Fibroblast of the aortic adventitia (primary cell): ENCODE results near the gene GATAD2A. TPM values are rescaled to one million over a fixed set of nuclear protein-coding genes. Genes with fewer than 3 reads are reported as not detected.

ENCODE experiments used
- DNase-seq: peaks from one replicate; pipeline ENCODE4 v3.0.0-alpha.2; 2010; ENCODE audit warnings: low read depth
- H3K4me3 ChIP-seq: 2 replicates; pipeline ENCODE4 v1.5.1; 2011; ENCODE audit warnings: low read depth, mild to moderate bottlenecking, control low read depth, low read length, moderate library complexity
- CTCF ChIP-seq: IDR thresholded peaks from 2 replicates; pipeline ENCODE4 v1.5.1; 2011; ENCODE audit warnings: mild to moderate bottlenecking, low read length, control low read depth, inconsistent platforms; ENCODE audit not compliant: insufficient read depth
- total RNA-seq: library from RNA; depleted of rRNA; stranded (reverse); fragments of >200 nt; gene quantifications from 2 replicates; pipeline ENCODE4 v1.2.3, GENCODE V29; 2012; ENCODE audit warnings: low replicate concordance

Gene GATAD2A
- total RNA-seq, result 36.7 and 46.4 TPM in 2 replicates

GRCh38 chr19:19404879-19405860 is at the start of gene GATAD2A:
Gene GATAD2A (plus strand): TSS chr19:19405675. CDS start chr19:19465346, 59,671 bp downstream.
- peak; percentile 29 for TF ChIP-seq CTCF
- peak within 1 kb of the TSS; percentile 79 for H3K4me3 ChIP-seq
- DNase-seq, result peak; percentile 92

- TF ChIP-seq CTCF, result no peak
- no peak for DNase-seq
- no peak overlapping the region for H3K4me3 ChIP-seq
Observed at GRCh38 chr19:19356500-19356899, 49.0 kb upstream of the GATAD2A start.

GRCh38 chr19:19356901-19357566 is 48.4 kb upstream of the GATAD2A start:
- DNase-seq, result no peak
- no peak overlapping the region for H3K4me3 ChIP-seq
- TF ChIP-seq CTCF, result no peak

GRCh38 chr19:19361075-19361594 is 44.3 kb upstream of the GATAD2A start:
- TF ChIP-seq CTCF, result peak; percentile 88
- no peak overlapping the region for H3K4me3 ChIP-seq
- DNase-seq, result peak; percentile 87

GRCh38 chr19:19362075-19362474 is 43.4 kb upstream of the GATAD2A start:
- TF ChIP-seq CTCF, result no peak
- DNase-seq, result no peak
- no peak overlapping the region for H3K4me3 ChIP-seq

GRCh38 chr19:19366434-19367396 is 38.8 kb upstream of the GATAD2A start:
- H3K4me3 ChIP-seq, result no peak overlapping the region
- peak; percentile 58 for DNase-seq
- peak; percentile 97 for TF ChIP-seq CTCF
